ENCODE data around the gene SOWAHA. TPM values are rescaled to one million over a fixed set of nuclear protein-coding genes. Genes with fewer than 3 reads are reported as not detected.

SOWAHA gene
- total and polyA plus RNA-seq, 2 experiments from 2014 or later, result not detected

- DNase-seq, result peak; percentile 90
- Histone ChIP-seq H3K4me3 (peak overlapping the region; percentile 76), H3K9me3 (ENCODE audit: low read depth) (no peaks in the 10 kb centered on the region), H3K4me2 (ENCODE audit: unreplicated experiment) (peak overlapping the region; percentile 86), H3K9me2 (ENCODE audit: insufficient read depth) (no peaks in the 10 kb centered on the region), H3K36me3 (ENCODE audit: low read depth) (no peaks in the 10 kb centered on the region), H3K27ac (peak overlapping the region; percentile 11; the same call in 1 of the 2 replicates), H3F3A (ENCODE audit: insufficient read depth) (no peaks in the 10 kb centered on the region), H2AFZ (peak overlapping the region; percentile 87), H4K20me1 (ENCODE audit: insufficient read depth) (no peaks in the 10 kb centered on the region), H3K4me1 (ENCODE audit: insufficient read depth) (peaks cover 4% of the 10 kb centered on the region; the same call in 1 of the 2 replicates), H3K27me3 (replicated peaks; ENCODE audit: insufficient read depth) (no peaks in the 10 kb centered on the region), H3K9ac (peak overlapping the region; percentile 82), H3K79me2 (ENCODE audit: insufficient read depth) (peaks cover 11% of the 10 kb centered on the region; the same call in 1 of the 2 replicates)
- TF ChIP-seq EZH2phosphoT487 (IDR thresholded peaks at IDR 0.05; ENCODE audit: insufficient read depth, low read depth) (no peak), EZH2 (IDR thresholded peaks at IDR 0.05; ENCODE audit: insufficient read depth, poor library complexity, severe bottlenecking) (no peak)
- 3 to 4% methylated on average over 57 to 63 of the region's 75 CpGs for WGBS, 2 experiments (ENCODE audit: low coverage in 1 of 2, low lambda C conversion rate in 2 of 2, missing lambda C conversion rate in 2 of 2)
- in situ Hi-C loops (cut with MboI), result no loop called here
Measured at GRCh38 chr5:132829742-132830435, 16.8 kb downstream of the SOWAHA start.

DNA sequence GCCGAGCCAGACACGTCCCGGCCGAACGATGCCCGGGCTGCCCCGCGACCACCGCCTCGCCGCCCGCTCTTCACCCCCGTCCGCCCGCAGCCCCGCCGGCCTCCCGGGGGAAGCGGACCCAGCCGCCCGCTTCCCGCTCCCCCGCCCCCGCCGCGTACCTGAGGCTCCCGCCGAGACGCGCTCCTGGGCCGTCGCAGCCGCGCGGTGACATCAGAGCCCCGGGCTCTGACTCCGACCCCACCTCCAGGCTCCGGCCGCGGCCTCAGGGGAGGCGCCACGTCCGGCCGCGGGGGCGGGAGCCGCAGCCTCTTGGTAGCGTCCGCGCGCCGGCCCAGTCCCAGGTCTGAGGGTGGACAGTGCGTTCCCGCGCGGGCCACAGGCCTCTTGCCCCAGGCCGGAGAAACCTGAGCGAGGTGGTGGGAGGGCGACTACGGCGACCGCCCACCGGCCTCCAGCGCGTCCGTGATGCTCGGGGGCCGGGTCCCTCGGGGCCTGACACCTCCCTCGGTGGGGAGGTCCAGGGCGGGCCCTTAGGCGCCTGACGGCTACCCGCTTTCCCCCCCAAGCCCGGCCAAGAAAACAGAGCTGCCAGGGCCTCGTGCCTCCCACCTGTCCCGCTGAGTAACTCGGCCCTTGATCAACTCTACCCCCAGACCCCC lies 17.5 kb downstream of the SOWAHA start, which contains the start of gene SHROOM1:
SHROOM1 (minus strand) TSS at position 212 of the 659 bp plus-strand sequence. CDS start 4,507 bp downstream, outside the sequence.
- Histone ChIP-seq H3K4me2 (ENCODE audit: unreplicated experiment) (peak within 1 kb of the TSS; percentile 86), H3K9me2 (ENCODE audit: insufficient read depth) (no peaks in the 10 kb centered on the region), H3K79me2 (ENCODE audit: insufficient read depth) (peaks cover 11% of the 10 kb centered on the region; the same call in 1 of the 2 replicates), H3F3A (ENCODE audit: insufficient read depth) (no peaks in the 10 kb centered on the region), H3K4me3 (peak within 1 kb of the TSS; percentile 76), H3K27ac (peak within 1 kb of the TSS; percentile 11; the same call in 1 of the 2 replicates), H3K9ac (peak within 1 kb of the TSS; percentile 82), H4K20me1 (ENCODE audit: insufficient read depth) (no peaks in the 10 kb centered on the region), H2AFZ (peak within 1 kb of the TSS; percentile 87), H3K4me1 (ENCODE audit: insufficient read depth) (peaks cover 4% of the 10 kb centered on the region; the same call in 1 of the 2 replicates), H3K9me3 (ENCODE audit: low read depth) (no peaks in the 10 kb centered on the region), H3K27me3 (replicated peaks; ENCODE audit: insufficient read depth) (no peaks in the 10 kb centered on the region), H3K36me3 (ENCODE audit: low read depth) (no peaks in the 10 kb centered on the region)
- in situ Hi-C loops (cut with MboI), result no loop called here
- peak; percentile 85 for DNase-seq
- 17 to 18% methylated on average over 13 to 21 of the region's 78 CpGs for WGBS, 2 experiments (ENCODE audit: low coverage in 1 of 2, low lambda C conversion rate in 2 of 2, missing lambda C conversion rate in 2 of 2)
- no peak for TF ChIP-seq EZH2phosphoT487 (IDR thresholded peaks at IDR 0.05; ENCODE audit: insufficient read depth, low read depth)
- no peak for TF ChIP-seq EZH2 (IDR thresholded peaks at IDR 0.05; ENCODE audit: insufficient read depth, poor library complexity, severe bottlenecking)

- Histone ChIP-seq H3K27me3 (replicated peaks; ENCODE audit: insufficient read depth) (no peaks in the 10 kb centered on the region), H3K36me3 (ENCODE audit: low read depth) (no peaks in the 10 kb centered on the region), H2AFZ (peak overlapping the region; percentile 87), H3K9me2 (ENCODE audit: insufficient read depth) (no peaks in the 10 kb centered on the region), H3K4me1 (ENCODE audit: insufficient read depth) (peaks cover 4% of the 10 kb centered on the region; the same call in 1 of the 2 replicates), H3K79me2 (ENCODE audit: insufficient read depth) (peaks cover 11% of the 10 kb centered on the region; the same call in 1 of the 2 replicates), H4K20me1 (ENCODE audit: insufficient read depth) (no peaks in the 10 kb centered on the region), H3K4me3 (peak overlapping the region; percentile 76; the same call in 1 of the 2 replicates), H3K4me2 (ENCODE audit: unreplicated experiment) (peak overlapping the region; percentile 86), H3K9me3 (ENCODE audit: low read depth) (no peaks in the 10 kb centered on the region), H3F3A (ENCODE audit: insufficient read depth) (no peaks in the 10 kb centered on the region), H3K27ac (no peak overlapping the region), H3K9ac (peak overlapping the region; percentile 82)
- no peak for DNase-seq
- in situ Hi-C loops (cut with MboI), result no loop called here
- 83 to 84% methylated on average over 15 of the region's 15 CpGs for WGBS, 2 experiments (ENCODE audit: low coverage in 1 of 2, low lambda C conversion rate in 2 of 2, missing lambda C conversion rate in 2 of 2)
- TF ChIP-seq EZH2 (IDR thresholded peaks at IDR 0.05; ENCODE audit: insufficient read depth, poor library complexity, severe bottlenecking), result no peak
Measured at GRCh38 chr5:132831095-132831860, 18.2 kb downstream of the SOWAHA start.

GRCh38 chr5:132832612-132833011 lies 19.5 kb downstream of the SOWAHA start:
- Histone ChIP-seq H3K79me2 (ENCODE audit: insufficient read depth) (peaks cover 11% of the 10 kb centered on the region; the same call in 1 of the 2 replicates), H3K4me3 (no peak overlapping the region), H3K27me3 (replicated peaks; ENCODE audit: insufficient read depth) (no peaks in the 10 kb centered on the region), H3K9me3 (ENCODE audit: low read depth) (no peaks in the 10 kb centered on the region), H4K20me1 (ENCODE audit: insufficient read depth) (no peaks in the 10 kb centered on the region), H3K36me3 (ENCODE audit: low read depth) (no peaks in the 10 kb centered on the region), H2AFZ (no peak overlapping the region), H3K4me2 (ENCODE audit: unreplicated experiment) (no peak overlapping the region), H3K4me1 (ENCODE audit: insufficient read depth) (peaks cover 4% of the 10 kb centered on the region; the same call in 1 of the 2 replicates), H3K27ac (no peak overlapping the region), H3K9ac (no peak overlapping the region), H3F3A (ENCODE audit: insufficient read depth) (no peaks in the 10 kb centered on the region), H3K9me2 (ENCODE audit: insufficient read depth) (no peaks in the 10 kb centered on the region)
- in situ Hi-C loops (cut with MboI), result no loop called here
- WGBS, 2 experiments (ENCODE audit: low coverage in 1 of 2, low lambda C conversion rate in 2 of 2, missing lambda C conversion rate in 2 of 2), result 91 to 96% methylated on average over 5 of the region's 5 CpGs
- no peak for DNase-seq
- TF ChIP-seq EZH2 (IDR thresholded peaks at IDR 0.05; ENCODE audit: insufficient read depth, poor library complexity, severe bottlenecking), result no peak
- TF ChIP-seq EZH2phosphoT487 (IDR thresholded peaks at IDR 0.05; ENCODE audit: insufficient read depth, low read depth), result no peak

All from GM23248 (cell line).